Right ventricle myocardium superior (tissue), 1 donor: ENCODE data around the gene YIPF3. TPM values are rescaled to one million over a fixed set of nuclear protein-coding genes. Genes with fewer than 3 reads are reported as not detected.
A peak's percentile ranks its signal among the peaks of the same experiment; 100 is the strongest.
"Not testable (repeated sequence)": the region's sequence is repeated elsewhere in the genome, so short reads cannot be mapped to it uniquely, and the experiment has no call there.

Source experiments
- ATAC-seq: fragments of 200-7000 bp; cut with Tn5 transposase; one replicate; pipeline ENCODE4 v1.9.1; 2020; ENCODE audit warnings: mild to moderate bottlenecking; ENCODE audit not compliant: poor library complexity
- DNase-seq: peaks from one replicate; pipeline ENCODE4 v3.0.0-alpha.2; 2020
- intact Hi-C: fragments of 100-400 bp; cut with DNase I; formaldehyde crosslinking; loops from one replicate; pipeline ENCODE4 v1.11.2; 2022
- total RNA-seq: library from RNA; stranded (reverse); fragmentation: NEBNext Ultra II Directional; extraction: Animal tissue kit (Norgen Biotek cat#: 25700); gene quantifications from one replicate; pipeline ENCODE4 v1.2.1, GENCODE V29; 2021
- donor health status: DM: no; HTN: yes; CAD: no; lungs with severe emphysema.

Gene YIPF3
- total RNA-seq, 1 donor from 2014 or later = 64.0 TPM

- DNase-seq (no peak), ATAC-seq (no peak)
- intact Hi-C loops = no loop called here
Measured at GRCh38 chr6:43475516-43475915, 41.2 kb downstream of the YIPF3 start.

GRCh38 chr6:43472515-43472914, 44.2 kb downstream of the YIPF3 start:
- intact Hi-C loops = no loop called here

GRCh38 chr6:43471399-43471798, 45.3 kb downstream of the YIPF3 start:
- DNase-seq (no peak), ATAC-seq (no peak)
- intact Hi-C loops = no loop called here

More at GRCh38 chr6:43472515-43472914, 44.2 kb downstream of the YIPF3 start:
- no peak for DNase-seq
- ATAC-seq = no peak

- no peak for DNase-seq
- intact Hi-C loops = no loop called here
- ATAC-seq = no peak
Measured at GRCh38 chr6:43469947-43470346, 46.8 kb downstream of the YIPF3 start.

- ATAC-seq (peak; percentile 88), DNase-seq (peak; percentile 64)
- intact Hi-C loops = no loop called here
Measured at GRCh38 chr6:43468748-43469681, 47.7 kb downstream of the YIPF3 start.

- intact Hi-C loops = no loop called here
- DNase-seq = no peak
- peak; percentile 57 for ATAC-seq
Measured at GRCh38 chr6:43468240-43468639, 48.5 kb downstream of the YIPF3 start.

GRCh38 chr6:43467752-43468151, 49.0 kb downstream of the YIPF3 start:
- DNase-seq (no peak), ATAC-seq (peak; percentile 71)
- intact Hi-C loops = no loop called here

GRCh38 chr6:43467265-43467664, 49.5 kb downstream of the YIPF3 start:
- intact Hi-C loops, DNase-seq, ATAC-seq: not testable (repeated sequence)

GRCh38 chr6:43465948-43466347, 50.8 kb downstream of the YIPF3 start:
- intact Hi-C loops = no loop called here
- ATAC-seq = no peak
- no peak for DNase-seq

- intact Hi-C loops = no loop called here
- DNase-seq (no peak), ATAC-seq (no peak)
Measured at GRCh38 chr6:43464337-43464736, 52.4 kb downstream of the YIPF3 start.

GRCh38 chr6:43461936-43462335, 54.8 kb downstream of the YIPF3 start:
- ATAC-seq (no peak), DNase-seq (no peak)
- intact Hi-C loops = no loop called here

Other genes with a start within 250 kb of the YIPF3 start
- gene SLC22A7, start 218.7 kb downstream of the YIPF3 start, total RNA-seq = not detected
- 4.1 TPM for gene CRIP3, start 208.1 kb downstream of the YIPF3 start, total RNA-seq
- gene ZNF318, start 147.3 kb downstream of the YIPF3 start, total RNA-seq = 10.2 TPM
- 9.8 TPM for gene ABCC10, start 89.4 kb downstream of the YIPF3 start, total RNA-seq
- 1.0 TPM for gene DLK2, start 61.4 kb downstream of the YIPF3 start, total RNA-seq
- 20.5 TPM for gene TJAP1, start 39.4 kb downstream of the YIPF3 start, total RNA-seq
- 1.4 TPM for gene LRRC73, start 6.6 kb downstream of the YIPF3 start, total RNA-seq
- 15.6 TPM for gene POLR1C, start 163 bp upstream of the YIPF3 start, total RNA-seq
- 12.9 TPM for gene XPO5, start 59.1 kb upstream of the YIPF3 start, total RNA-seq
- gene POLH, start 59.3 kb upstream of the YIPF3 start, total RNA-seq = 6.9 TPM
- 25.1 TPM for gene GTPBP2, start 112.3 kb upstream of the YIPF3 start, total RNA-seq
- gene MAD2L1BP, start 118.9 kb upstream of the YIPF3 start, total RNA-seq = 26.1 TPM
- 0.16 TPM for gene RSPH9, start 128.1 kb upstream of the YIPF3 start, total RNA-seq
- gene MRPS18A, start 170.9 kb upstream of the YIPF3 start, total RNA-seq = 39.5 TPM